DND-41 (cell line): ENCODE results near the gene CFAP299.

Experiments
- ATAC-seq: fragments of 200-7000 bp; cut with Tn5 transposase; 3 replicates; pipeline ENCODE4 v1.9.1; 2021; ENCODE audit warnings: low read depth; ENCODE audit not compliant: insufficient read depth
- DNase-seq: peaks from one replicate; pipeline ENCODE4 v3.0.0-alpha.2; 2020
- H2AFZ ChIP-seq: 2 replicates; pipeline ENCODE4 v1.6.0; 2012; ENCODE audit warnings: low read depth, low read length
- H3K27ac ChIP-seq: 2 replicates; pipeline ENCODE4 v1.5.1; 2012; ENCODE audit warnings: low read length, inconsistent platforms
- H3K27me3 ChIP-seq: fragments of 200-600 bp; sonication (generic); 2 replicates; pipeline ENCODE4 v1.6.0; 2012; ENCODE audit warnings: low read length, mild to moderate bottlenecking, inconsistent platforms; ENCODE audit not compliant: insufficient read depth, poor library complexity
- H3K36me3 ChIP-seq: 2 replicates; pipeline ENCODE4 v1.5.1; 2012; ENCODE audit warnings: low read length, inconsistent platforms; ENCODE audit not compliant: insufficient read depth
- H3K4me1 ChIP-seq: 2 replicates; pipeline ENCODE4 v1.5.1; 2012; ENCODE audit warnings: mild to moderate bottlenecking, low read length; ENCODE audit not compliant: insufficient read depth
- H3K4me2 ChIP-seq: 2 replicates; pipeline ENCODE4 v1.6.0; 2012; ENCODE audit warnings: mild to moderate bottlenecking, moderate library complexity, low read length, inconsistent platforms; ENCODE audit not compliant: insufficient read depth
- H3K4me3 ChIP-seq, 2 experiments: fragments of 200-600 bp in 1 of 2; shearing (Covaris generic) in 1 of 2; 2 replicates each; pipeline ENCODE4 v1.5.1; 2012 to 2016; ENCODE audit warnings: inconsistent platforms in 2 of 2, low read length in 2 of 2, mild to moderate bottlenecking in 2 of 2, low read depth in 1 of 2, moderate library complexity in 1 of 2
- H3K79me2 ChIP-seq: 2 replicates; pipeline ENCODE4 v1.6.0; 2012; ENCODE audit warnings: low read length, inconsistent platforms; ENCODE audit not compliant: insufficient read depth
- H3K9ac ChIP-seq: 2 replicates; pipeline ENCODE4 v1.6.0; 2012; ENCODE audit warnings: low read depth, mild to moderate bottlenecking, inconsistent platforms, low read length, moderate library complexity
- H3K9me3 ChIP-seq: 2 replicates; pipeline ENCODE4 v1.5.1; 2012; ENCODE audit warnings: low read length, moderate library complexity, mild to moderate bottlenecking, inconsistent platforms; ENCODE audit not compliant: insufficient read depth, severe bottlenecking
- H4K20me1 ChIP-seq: 2 replicates; pipeline ENCODE4 v1.6.0; 2012; ENCODE audit warnings: low read length; ENCODE audit not compliant: insufficient read depth
- CTCF ChIP-seq: IDR thresholded peaks from 2 replicates; pipeline ENCODE4 v1.5.1; 2012; ENCODE audit warnings: borderline replicate concordance, low read length, moderate library complexity, mild to moderate bottlenecking; ENCODE audit not compliant: poor library complexity, severe bottlenecking; ENCODE audit errors: extremely low read depth
- EZH2 ChIP-seq: IDR thresholded peaks from 3 replicates; pipeline ENCODE4 v1.6.1; 2012; ENCODE audit warnings: borderline replicate concordance, low read depth, mild to moderate bottlenecking, moderate library complexity, low read length, inconsistent platforms; ENCODE audit not compliant: severe bottlenecking

Gene CFAP299

GRCh38 chr4:80305466-80305865 lies 30.1 kb upstream of the CFAP299 start:
- H2AFZ ChIP-seq: no peak overlapping the region
- no peak overlapping the region for H3K27ac ChIP-seq
- ATAC-seq: no peak
- no peaks in the 10 kb centered on the region for H4K20me1 ChIP-seq
- TF ChIP-seq EZH2: no peak
- TF ChIP-seq CTCF: no peak
- H3K4me3 ChIP-seq: no peak overlapping the region
- H3K36me3 ChIP-seq: no peaks in the 10 kb centered on the region
- H3K4me2 ChIP-seq: no peak overlapping the region
- H3K9me3 ChIP-seq: no peaks in the 10 kb centered on the region
- DNase-seq: no peak
- H3K4me1 ChIP-seq: no peaks in the 10 kb centered on the region
- H3K9ac ChIP-seq: no peak overlapping the region
- H3K79me2 ChIP-seq: no peaks in the 10 kb centered on the region
- peaks cover 20% of the 10 kb centered on the region for H3K27me3 ChIP-seq

GRCh38 chr4:80306260-80306659 lies 29.3 kb upstream of the CFAP299 start:
- no peak overlapping the region for H3K4me2 ChIP-seq
- H2AFZ ChIP-seq: no peak overlapping the region
- no peak overlapping the region for H3K4me3 ChIP-seq
- peaks cover 20% of the 10 kb centered on the region for H3K27me3 ChIP-seq
- no peaks in the 10 kb centered on the region for H3K79me2 ChIP-seq
- no peaks in the 10 kb centered on the region for H3K9me3 ChIP-seq
- H4K20me1 ChIP-seq: no peaks in the 10 kb centered on the region
- no peak overlapping the region for H3K9ac ChIP-seq
- TF ChIP-seq CTCF (no peak), EZH2 (no peak)
- H3K27ac ChIP-seq: no peak overlapping the region
- H3K36me3 ChIP-seq: no peaks in the 10 kb centered on the region
- ATAC-seq (no peak), DNase-seq (no peak)
- H3K4me1 ChIP-seq: no peaks in the 10 kb centered on the region

DNA sequence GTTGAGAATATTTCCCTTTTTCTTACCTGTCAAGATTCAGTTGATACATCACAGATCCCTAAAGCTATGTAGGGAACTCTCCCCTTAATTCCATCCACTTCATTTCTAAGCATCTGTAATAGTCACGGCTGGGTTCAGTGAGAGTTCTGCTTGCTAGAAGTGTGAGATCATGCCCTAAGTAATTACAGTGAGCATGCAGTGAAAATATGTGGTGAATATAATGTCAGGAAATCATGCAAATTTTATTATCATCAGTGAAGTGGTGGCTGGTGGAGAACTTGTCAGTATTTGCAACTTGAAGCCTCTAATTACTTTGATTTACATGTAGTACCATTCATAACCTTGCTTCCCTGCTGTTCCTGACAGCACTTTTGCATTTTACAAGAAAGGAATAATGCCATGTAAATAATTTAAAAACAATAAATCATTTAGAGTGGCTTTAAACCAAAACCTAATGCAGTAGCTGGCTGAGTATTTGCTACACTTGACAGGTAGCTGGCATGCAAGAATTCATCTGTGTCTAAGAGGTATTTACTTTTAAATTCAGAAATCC lies 28.3 kb upstream of the CFAP299 start:
- Histone ChIP-seq H3K79me2 (no peaks in the 10 kb centered on the region), H3K27me3 (peaks cover 20% of the 10 kb centered on the region), H4K20me1 (no peaks in the 10 kb centered on the region), H3K9me3 (no peaks in the 10 kb centered on the region), H3K4me2 (no peak overlapping the region), H3K36me3 (no peaks in the 10 kb centered on the region), H3K9ac (no peak overlapping the region), H3K27ac (no peak overlapping the region), H3K4me1 (no peaks in the 10 kb centered on the region), H2AFZ (no peak overlapping the region), H3K4me3 (no peak overlapping the region)
- ATAC-seq (no peak), DNase-seq (no peak)
- TF ChIP-seq CTCF (no peak), EZH2 (no peak)

- DNase-seq (no peak), ATAC-seq (no peak)
- Histone ChIP-seq H3K79me2 (no peaks in the 10 kb centered on the region), H3K27me3 (peaks cover 20% of the 10 kb centered on the region), H4K20me1 (no peaks in the 10 kb centered on the region), H3K9me3 (no peaks in the 10 kb centered on the region), H3K9ac (no peak overlapping the region), H3K4me2 (no peak overlapping the region), H3K36me3 (no peaks in the 10 kb centered on the region), H3K4me1 (no peaks in the 10 kb centered on the region), H2AFZ (no peak overlapping the region), H3K27ac (no peak overlapping the region), H3K4me3 (no peak overlapping the region)
- no peak for TF ChIP-seq CTCF
- no peak for TF ChIP-seq EZH2
Observed at GRCh38 chr4:80307774-80308465, 27.6 kb upstream of the CFAP299 start.
